Skin epidermis (tissue), 12 donors: ENCODE measurements around the gene USP17L22.
"Not testable (repeated sequence)": the region's sequence is repeated elsewhere in the genome, so short reads cannot be mapped to it uniquely, and the experiment has no call there.

Experiments
- H3K27ac ChIP-seq, 21 experiments: fragments of 200-600 bp; sonication (generic) in 11 of 21; one replicate each; pipeline ENCODE4 v1.5.0; 2020; ENCODE audit warnings: mild to moderate bottlenecking in 3 of 21, inconsistent platforms in 2 of 21, moderate library complexity in 2 of 21
- H3K4me3 ChIP-seq, 7 experiments: fragments of 200-600 bp; sonication (generic) in 2 of 7; one replicate each; pipeline ENCODE4 v1.5.0; 2020; ENCODE audit warnings: inconsistent platforms in 2 of 7, mild to moderate bottlenecking in 2 of 7, moderate library complexity in 1 of 7

USP17L22 gene

GRCh38 chr4:9267319-9267718, at the start of gene USP17L22:
USP17L22 (plus strand) TSS chr4:9267619; CDS start chr4:9267619, 0 bp downstream.
- H3K27ac ChIP-seq, H3K4me3 ChIP-seq: not testable (repeated sequence)

GRCh38 chr4:9219852-9220251, 47.6 kb upstream of the USP17L22 start, which contains the start of gene USP17L12:
USP17L12 (plus strand) TSS chr4:9220152; CDS start chr4:9220152, 0 bp downstream.
- H3K4me3 ChIP-seq, H3K27ac ChIP-seq: not testable (repeated sequence)

GRCh38 chr4:9224596-9224995, 42.8 kb upstream of the USP17L22 start, which contains the start of gene USP17L13:
USP17L13 (plus strand) TSS chr4:9224896; CDS start chr4:9224896, 0 bp downstream.
- H3K27ac ChIP-seq, H3K4me3 ChIP-seq: not testable (repeated sequence)

GRCh38 chr4:9230249-9230648, 37.2 kb upstream of the USP17L22 start:
- not testable (repeated sequence) for H3K4me3 ChIP-seq

DNA sequence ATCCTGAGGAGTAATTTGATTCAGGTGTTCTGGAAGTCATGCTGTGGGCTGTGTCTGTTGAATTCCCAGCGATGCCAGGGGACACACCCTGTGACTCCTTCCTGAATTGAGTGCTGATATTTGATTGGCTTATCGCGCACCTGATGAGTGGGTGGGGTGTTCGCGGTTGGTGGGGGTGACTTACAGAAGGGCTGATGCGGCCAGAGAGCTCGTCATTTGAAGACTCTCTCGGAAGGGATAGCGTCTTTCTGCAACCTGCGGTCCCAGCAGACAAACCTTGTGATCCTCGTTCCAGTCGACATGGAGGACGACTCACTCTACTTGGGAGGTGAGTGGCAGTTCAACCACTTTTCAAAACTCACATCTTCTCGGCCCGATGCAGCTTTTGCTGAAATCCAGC, 33.3 kb upstream of the USP17L22 start, which contains the start of gene USP17L15:
Gene USP17L15 (plus strand): TSS at position 301 of the 400 bp plus-strand sequence. CDS start 0 bp downstream, at position 301.
- not testable (repeated sequence) for H3K4me3 ChIP-seq, H3K27ac ChIP-seq

More at GRCh38 chr4:9230249-9230648, 37.2 kb upstream of the USP17L22 start:
- H3K27ac ChIP-seq = not testable (repeated sequence)

DNA sequence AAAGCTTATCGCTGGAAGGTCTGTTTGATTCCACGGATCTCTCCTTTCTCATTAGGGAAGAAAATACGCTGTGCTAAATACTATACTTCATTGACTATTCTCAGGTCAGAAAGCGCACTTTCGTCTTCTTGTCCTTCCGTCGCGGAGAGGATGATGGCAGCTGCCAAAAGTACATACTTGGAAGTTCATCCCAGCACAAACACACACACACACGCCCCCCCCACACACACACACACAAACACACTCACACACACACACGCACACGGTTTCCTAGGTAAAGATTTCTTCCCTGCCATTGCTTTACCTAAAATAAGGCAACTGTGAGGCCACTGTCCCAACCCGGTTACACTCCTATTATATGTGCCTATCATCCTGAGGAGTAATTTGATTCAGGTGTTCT, 29.0 kb upstream of the USP17L22 start:
- not testable (repeated sequence) for H3K27ac ChIP-seq, H3K4me3 ChIP-seq

DNA sequence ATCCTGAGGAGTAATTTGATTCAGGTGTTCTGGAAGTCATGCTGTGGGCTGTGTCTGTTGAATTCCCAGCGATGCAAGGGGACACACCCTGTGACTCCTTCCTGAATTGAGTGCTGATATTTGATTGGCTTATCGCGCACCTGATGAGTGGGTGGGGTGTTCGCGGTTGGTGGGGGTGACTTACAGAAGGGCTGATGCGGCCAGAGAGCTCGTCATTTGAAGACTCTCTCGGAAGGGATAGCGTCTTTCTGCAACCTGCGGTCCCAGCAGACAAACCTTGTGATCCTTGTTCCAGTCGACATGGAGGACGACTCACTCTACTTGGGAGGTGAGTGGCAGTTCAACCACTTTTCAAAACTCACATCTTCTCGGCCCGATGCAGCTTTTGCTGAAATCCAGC, 23.8 kb upstream of the USP17L22 start, which contains the start of gene USP17L17:
Gene USP17L17 (plus strand): TSS at position 301 of the 400 bp plus-strand sequence. CDS start 0 bp downstream, at position 301.
- not testable (repeated sequence) for H3K27ac ChIP-seq, H3K4me3 ChIP-seq

- H3K27ac ChIP-seq, H3K4me3 ChIP-seq: not testable (repeated sequence)
These were observed 19.3 kb upstream of the USP17L22 start, which contains the start of gene USP17L18 for GRCh38 chr4:9247953-9248680. USP17L18 (plus strand) TSS chr4:9248630; CDS start chr4:9248630, 0 bp downstream.

DNA sequence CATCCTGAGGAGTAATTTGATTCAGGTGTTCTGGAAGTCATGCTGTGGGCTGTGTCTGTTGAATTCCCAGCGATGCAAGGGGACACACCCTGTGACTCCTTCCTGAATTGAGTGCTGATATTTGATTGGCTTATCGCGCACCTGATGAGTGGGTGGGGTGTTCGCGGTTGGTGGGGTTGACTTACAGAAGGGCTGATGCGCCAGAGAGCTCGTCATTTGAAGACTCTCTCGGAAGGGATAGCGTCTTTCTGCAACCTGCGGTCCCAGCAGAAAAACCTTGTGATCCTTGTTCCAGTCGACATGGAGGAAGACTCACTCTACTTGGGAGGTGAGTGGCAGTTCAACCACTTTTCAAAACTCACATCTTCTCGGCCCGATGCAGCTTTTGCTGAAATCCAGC, 14.3 kb upstream of the USP17L22 start, which contains the start of gene USP17L19:
Gene USP17L19 (plus strand): TSS at position 301 of the 400 bp plus-strand sequence. CDS start 0 bp downstream, at position 301.
- not testable (repeated sequence) for H3K27ac ChIP-seq, H3K4me3 ChIP-seq

DNA sequence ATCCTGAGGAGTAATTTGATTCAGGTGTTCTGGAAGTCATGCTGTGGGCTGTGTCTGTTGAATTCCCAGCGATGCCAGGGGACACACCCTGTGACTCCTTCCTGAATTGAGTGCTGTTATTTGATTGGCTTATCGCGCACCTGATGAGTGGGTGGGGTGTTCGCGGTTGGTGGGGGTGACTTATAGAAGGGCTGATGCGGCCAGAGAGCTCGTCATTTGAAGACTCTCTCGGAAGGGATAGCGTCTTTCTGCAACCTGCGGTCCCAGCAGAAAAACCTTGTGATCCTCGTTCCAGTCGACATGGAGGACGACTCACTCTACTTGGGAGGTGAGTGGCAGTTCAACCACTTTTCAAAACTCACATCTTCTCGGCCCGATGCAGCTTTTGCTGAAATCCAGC, 9.6 kb upstream of the USP17L22 start, which contains the start of gene USP17L20:
Gene USP17L20 (plus strand): TSS at position 301 of the 400 bp plus-strand sequence. CDS start 0 bp downstream, at position 301.
- H3K27ac ChIP-seq, H3K4me3 ChIP-seq: not testable (repeated sequence)

DNA sequence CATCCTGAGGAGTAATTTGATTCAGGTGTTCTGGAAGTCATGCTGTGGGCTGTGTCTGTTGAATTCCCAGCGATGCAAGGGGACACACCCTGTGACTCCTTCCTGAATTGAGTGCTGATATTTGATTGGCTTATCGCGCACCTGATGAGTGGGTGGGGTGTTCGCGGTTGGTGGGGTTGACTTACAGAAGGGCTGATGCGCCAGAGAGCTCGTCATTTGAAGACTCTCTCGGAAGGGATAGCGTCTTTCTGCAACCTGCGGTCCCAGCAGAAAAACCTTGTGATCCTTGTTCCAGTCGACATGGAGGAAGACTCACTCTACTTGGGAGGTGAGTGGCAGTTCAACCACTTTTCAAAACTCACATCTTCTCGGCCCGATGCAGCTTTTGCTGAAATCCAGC, 4.8 kb upstream of the USP17L22 start, which contains the start of gene USP17L21:
Gene USP17L21 (plus strand): TSS at position 301 of the 400 bp plus-strand sequence. CDS start 0 bp downstream, at position 301.
- not testable (repeated sequence) for H3K4me3 ChIP-seq, H3K27ac ChIP-seq

DNA sequence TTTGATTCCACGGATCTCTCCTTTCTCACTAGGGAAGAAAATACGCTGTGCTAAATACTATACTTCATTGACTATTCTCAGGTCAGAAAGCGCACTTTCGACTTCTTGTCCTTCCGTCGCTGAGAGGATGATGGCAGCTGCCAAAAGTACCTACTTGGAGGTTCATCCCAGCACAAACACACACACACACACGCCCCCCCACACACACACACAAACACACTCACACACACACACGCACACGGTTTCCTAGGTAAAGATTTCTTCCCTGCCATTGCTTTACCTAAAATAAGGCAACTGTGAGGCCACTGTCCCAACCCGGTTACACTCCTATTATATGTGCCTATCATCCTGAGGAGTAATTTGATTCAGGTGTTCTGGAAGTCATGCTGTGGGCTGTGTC, 4.3 kb downstream of the USP17L22 start:
- H3K4me3 ChIP-seq, H3K27ac ChIP-seq: not testable (repeated sequence)
